ENCODE results near the gene R3HDM2. TPM values are rescaled to one million over a fixed set of nuclear protein-coding genes. Genes with fewer than 3 reads are reported as not detected.

R3HDM2 gene
- total RNA-seq, 3 donors from 2014 or later = 31.6 to 43.0 (median 35.7) TPM

DNA sequence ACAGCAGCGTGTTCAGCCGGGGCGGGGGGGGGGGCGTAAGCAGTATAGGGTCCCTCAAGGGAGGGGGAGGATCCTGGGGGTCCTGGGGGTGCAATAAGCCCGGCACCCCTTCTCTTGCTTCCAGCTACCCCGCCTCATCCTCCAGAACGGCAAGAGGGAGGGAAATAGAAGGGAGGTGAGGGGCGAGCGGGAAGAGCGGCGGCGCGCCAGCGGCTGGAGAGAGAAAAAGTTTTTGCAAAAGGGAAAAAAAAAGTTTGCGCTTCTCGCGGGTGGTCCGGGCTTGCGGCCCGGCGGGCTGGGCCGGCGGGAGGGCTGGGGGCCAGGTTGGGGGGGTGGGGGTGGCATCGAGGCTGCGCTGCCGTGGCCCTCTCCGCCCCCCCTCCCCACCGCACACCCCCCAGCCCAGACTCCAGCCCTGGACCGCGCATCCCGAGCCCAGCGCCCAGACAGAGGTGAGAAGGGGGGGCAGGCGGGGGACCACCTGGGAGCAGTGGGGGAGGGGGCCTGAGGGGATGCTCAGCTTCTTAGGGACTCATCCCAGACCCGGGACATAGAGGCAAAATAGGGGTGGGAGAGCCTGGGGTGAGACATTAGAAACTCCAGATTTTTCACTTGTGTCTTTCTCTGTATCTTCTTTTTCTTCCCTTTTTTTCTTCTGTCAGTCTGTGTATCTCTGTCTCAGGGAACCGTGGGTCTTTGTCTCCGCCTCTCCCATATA, 29.1 kb upstream of the R3HDM2 start, which contains the start of gene GLI1:
GLI1 (plus strand) TSS at position 36 of the 718 bp plus-strand sequence. CDS start 3,907 bp downstream, outside the sequence.
- Histone ChIP-seq H3K4me3 (peak within 1 kb of the TSS; percentile 54 to 77 (median 68)), H3K27me3 (no peaks in the 10 kb centered on the region), H3K36me3 (no peaks in the 10 kb centered on the region), H3K9me3 (no peaks in the 10 kb centered on the region), H3K4me1 (peaks cover 8 to 16% of the 10 kb centered on the region in 2 donors), H3K27ac (peak within 1 kb of the TSS; percentile 30 to 85)
- intact Hi-C loops (cut with DNase I; ENCODE audit: low total_unique reads) = no loop called here
- TF ChIP-seq, protein P1, sequence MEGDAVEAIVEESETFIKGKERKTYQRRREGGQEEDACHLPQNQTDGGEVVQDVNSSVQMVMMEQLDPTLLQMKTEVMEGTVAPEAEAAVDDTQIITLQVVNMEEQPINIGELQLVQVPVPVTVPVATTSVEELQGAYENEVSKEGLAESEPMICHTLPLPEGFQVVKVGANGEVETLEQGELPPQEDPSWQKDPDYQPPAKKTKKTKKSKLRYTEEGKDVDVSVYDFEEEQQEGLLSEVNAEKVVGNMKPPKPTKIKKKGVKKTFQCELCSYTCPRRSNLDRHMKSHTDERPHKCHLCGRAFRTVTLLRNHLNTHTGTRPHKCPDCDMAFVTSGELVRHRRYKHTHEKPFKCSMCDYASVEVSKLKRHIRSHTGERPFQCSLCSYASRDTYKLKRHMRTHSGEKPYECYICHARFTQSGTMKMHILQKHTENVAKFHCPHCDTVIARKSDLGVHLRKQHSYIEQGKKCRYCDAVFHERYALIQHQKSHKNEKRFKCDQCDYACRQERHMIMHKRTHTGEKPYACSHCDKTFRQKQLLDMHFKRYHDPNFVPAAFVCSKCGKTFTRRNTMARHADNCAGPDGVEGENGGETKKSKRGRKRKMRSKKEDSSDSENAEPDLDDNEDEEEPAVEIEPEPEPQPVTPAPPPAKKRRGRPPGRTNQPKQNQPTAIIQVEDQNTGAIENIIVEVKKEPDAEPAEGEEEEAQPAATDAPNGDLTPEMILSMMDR (IDR thresholded peaks at IDR 0.05) = no peak
- TF ChIP-seq POLR2AphosphoS5 (IDR thresholded peaks at IDR 0.05) (no peak), POLR2A (IDR thresholded peaks at IDR 0.05) (no peak)
- no peak for DNase-seq (ENCODE audit: low spot score in 2 of 2)

DNA sequence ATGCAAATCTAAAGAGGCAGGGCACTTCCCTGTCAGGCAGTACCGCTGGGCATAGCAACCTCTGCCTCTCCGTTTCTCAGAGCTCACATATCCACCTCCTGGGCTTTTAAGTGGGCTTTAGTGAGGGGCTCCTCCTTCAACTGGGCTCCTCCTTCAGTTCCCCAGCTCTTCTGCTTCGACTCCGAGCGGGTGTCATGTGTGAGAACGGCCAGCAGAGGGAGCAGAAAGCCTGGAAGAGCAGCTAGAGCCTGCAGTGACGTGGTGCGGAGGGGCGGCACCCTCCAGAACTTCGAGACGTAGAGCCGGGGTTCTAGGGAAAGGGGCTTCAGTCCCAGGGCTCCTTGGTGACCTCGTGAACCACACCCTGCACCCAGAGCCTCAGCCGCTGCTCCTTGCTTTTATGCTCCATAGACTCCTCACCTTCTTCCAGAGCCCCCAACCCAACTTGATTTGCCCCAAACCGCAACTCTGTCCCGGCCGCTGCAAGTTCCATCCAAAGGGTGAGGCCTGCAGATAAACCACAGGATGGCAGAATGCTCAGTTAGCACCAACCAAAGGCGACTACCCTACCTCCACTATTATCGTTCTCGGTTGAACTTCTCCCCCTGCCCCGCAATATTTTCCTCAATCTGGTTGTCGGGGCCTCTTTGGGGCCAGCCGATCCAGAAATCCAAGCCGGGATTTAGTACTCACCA, 28.4 kb upstream of the R3HDM2 start:
- Histone ChIP-seq H3K27ac (peak overlapping the region; percentile 30 to 62), H3K36me3 (no peaks in the 10 kb centered on the region), H3K9me3 (no peaks in the 10 kb centered on the region), H3K4me1 (peaks cover 8 to 16% of the 10 kb centered on the region in 2 donors), H3K4me3 (peak overlapping the region; percentile 54 to 77 (median 68)), H3K27me3 (no peaks in the 10 kb centered on the region)
- intact Hi-C loops (cut with DNase I; ENCODE audit: low total_unique reads) = no loop called here
- TF ChIP-seq POLR2A (IDR thresholded peaks at IDR 0.05) = no peak
- TF ChIP-seq, protein P1 (IDR thresholded peaks at IDR 0.05) = peak; percentile 96 to 98 (median 97)
- DNase-seq (ENCODE audit: low spot score in 2 of 2) = peak; percentile 85 to 88

DNA sequence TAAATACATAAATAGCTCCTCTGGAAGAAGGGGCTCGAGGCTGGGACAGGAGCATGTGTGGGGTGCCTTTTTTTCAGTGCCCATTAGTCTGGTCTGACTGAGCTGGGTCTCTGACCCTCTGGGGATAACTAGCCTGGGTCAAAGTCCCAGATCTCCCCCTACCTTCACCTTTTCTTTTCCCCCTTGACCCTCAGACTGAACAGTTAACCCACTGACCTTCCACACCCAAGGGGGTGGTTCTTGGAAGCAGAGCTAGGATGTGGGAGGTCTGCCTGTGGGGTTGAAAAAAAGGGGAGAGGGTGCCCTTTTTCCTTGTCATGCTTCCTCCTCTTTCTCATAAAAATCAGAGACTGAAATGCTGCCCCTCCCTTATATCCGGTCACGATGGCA, 27.8 kb upstream of the R3HDM2 start:
- Histone ChIP-seq H3K27me3 (no peaks in the 10 kb centered on the region), H3K27ac (peak overlapping the region; percentile 30 to 62), H3K4me1 (peaks cover 8 to 16% of the 10 kb centered on the region in 2 donors), H3K9me3 (no peaks in the 10 kb centered on the region), H3K36me3 (no peaks in the 10 kb centered on the region), H3K4me3 (peak overlapping the region; percentile 54 to 77 (median 68))
- intact Hi-C loops (cut with DNase I; ENCODE audit: low total_unique reads) = no loop called here
- DNase-seq (ENCODE audit: low spot score in 2 of 2) = peak in 1 of 2 donors; percentile 30
- TF ChIP-seq, protein P1 (IDR thresholded peaks at IDR 0.05) = no peak
- no peak for TF ChIP-seq POLR2AphosphoS5 (IDR thresholded peaks at IDR 0.05)
- TF ChIP-seq POLR2A (IDR thresholded peaks at IDR 0.05) = no peak

DNA sequence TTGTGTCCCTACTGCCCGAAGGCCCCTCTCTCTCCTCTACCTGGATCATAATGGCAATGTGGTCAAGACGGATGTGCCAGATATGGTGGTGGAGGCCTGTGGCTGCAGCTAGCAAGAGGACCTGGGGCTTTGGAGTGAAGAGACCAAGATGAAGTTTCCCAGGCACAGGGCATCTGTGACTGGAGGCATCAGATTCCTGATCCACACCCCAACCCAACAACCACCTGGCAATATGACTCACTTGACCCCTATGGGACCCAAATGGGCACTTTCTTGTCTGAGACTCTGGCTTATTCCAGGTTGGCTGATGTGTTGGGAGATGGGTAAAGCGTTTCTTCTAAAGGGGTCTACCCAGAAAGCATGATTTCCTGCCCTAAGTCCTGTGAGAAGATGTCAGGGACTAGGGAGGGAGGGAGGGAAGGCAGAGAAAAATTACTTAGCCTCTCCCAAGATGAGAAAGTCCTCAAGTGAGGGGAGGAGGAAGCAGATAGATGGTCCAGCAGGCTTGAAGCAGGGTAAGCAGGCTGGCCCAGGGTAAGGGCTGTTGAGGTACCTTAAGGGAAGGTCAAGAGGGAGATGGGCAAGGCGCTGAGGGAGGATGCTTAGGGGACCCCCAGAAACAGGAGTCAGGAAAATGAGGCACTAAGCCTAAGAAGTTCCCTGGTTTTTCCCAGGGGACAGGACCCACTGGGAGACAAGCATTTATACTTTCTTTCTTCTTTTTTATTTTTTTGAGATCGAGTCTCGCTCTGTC, 26.1 kb upstream of the R3HDM2 start:
- no peak for DNase-seq (ENCODE audit: low spot score in 2 of 2)
- H3K4me3 ChIP-seq = no peak overlapping the region
- intact Hi-C loops (cut with DNase I; ENCODE audit: low total_unique reads) = no loop called here
- no peaks in the 10 kb centered on the region for H3K9me3 ChIP-seq
- no peaks in the 10 kb centered on the region for H3K36me3 ChIP-seq
- no peak for TF ChIP-seq POLR2AphosphoS5 (IDR thresholded peaks at IDR 0.05)
- TF ChIP-seq, protein P1 (IDR thresholded peaks at IDR 0.05) = no peak
- no peak for TF ChIP-seq POLR2A (IDR thresholded peaks at IDR 0.05)
- H3K27me3 ChIP-seq = no peaks in the 10 kb centered on the region
- peaks cover 8 to 16% of the 10 kb centered on the region in 2 donors for H3K4me1 ChIP-seq
- H3K27ac ChIP-seq = no peak overlapping the region

Measured in breast epithelium (tissue), 4 donors.